OCI-LY1 (cell line): Measurements from ENCODE around the gene EMP3.
A peak's percentile ranks its signal among the peaks of the same experiment; 100 is the strongest.

Source experiments
- H2AFZ ChIP-seq: fragments of 200-600 bp; sonication (generic), shearing (Covaris generic); 2 replicates; pipeline ENCODE4 v1.6.0; 2014; ENCODE audit warnings: antibody characterized with exemption, mild to moderate bottlenecking, low read length
- H3F3A ChIP-seq: fragments of 200-600 bp; sonication (generic), shearing (Covaris generic); 2 replicates; pipeline ENCODE4 v1.6.0; 2014; ENCODE audit warnings: mild to moderate bottlenecking, antibody characterized with exemption, low read length, moderate library complexity; ENCODE audit not compliant: insufficient read depth
- H3K27ac ChIP-seq: fragments of 200-600 bp; sonication (generic); 2 replicates; pipeline ENCODE4 v1.5.1; 2014; ENCODE audit warnings: low read length, mixed run types, mild to moderate bottlenecking, low read depth; ENCODE audit not compliant: poor library complexity, severe bottlenecking
- H3K27me3 ChIP-seq: fragments of 200-600 bp; sonication (generic); 2 replicates; pipeline ENCODE4 v1.6.0; 2014; ENCODE audit warnings: antibody characterized with exemption, mild to moderate bottlenecking, low read length, moderate library complexity; ENCODE audit not compliant: insufficient read depth
- H3K36me3 ChIP-seq: fragments of 200-600 bp; sonication (generic); 2 replicates; pipeline ENCODE4 v1.6.1; 2014; ENCODE audit warnings: mild to moderate bottlenecking, antibody characterized with exemption, low read length, moderate library complexity, mixed read lengths; ENCODE audit not compliant: insufficient read depth
- H3K4me1 ChIP-seq: fragments of 200-600 bp; sonication (generic); 2 replicates; pipeline ENCODE4 v1.5.1; 2014; ENCODE audit warnings: mild to moderate bottlenecking, low read length, moderate library complexity; ENCODE audit not compliant: insufficient read depth, severe bottlenecking
- H3K4me2 ChIP-seq: fragments of 200-600 bp; sonication (generic), shearing (Covaris generic); 2 replicates; pipeline ENCODE4 v1.6.1; 2014; ENCODE audit warnings: low read length
- H3K4me3 ChIP-seq: fragments of 200-600 bp; sonication (generic); 2 replicates; pipeline ENCODE4 v1.5.1; 2014; ENCODE audit warnings: low read length, low read depth, mild to moderate bottlenecking, mixed read lengths; ENCODE audit not compliant: poor library complexity, severe bottlenecking
- H3K79me2 ChIP-seq: fragments of 200-600 bp; shearing (Covaris generic); 2 replicates; pipeline ENCODE4 v1.6.1; 2016; ENCODE audit warnings: mixed run types, low read length, mixed read lengths; ENCODE audit not compliant: insufficient read depth
- H3K9ac ChIP-seq: fragments of 200-600 bp; sonication (generic), shearing (Covaris generic); 2 replicates; pipeline ENCODE4 v1.6.1; 2014; ENCODE audit warnings: mild to moderate bottlenecking, low read length, mixed read lengths
- H3K9me2 ChIP-seq: fragments of 200-600 bp; sonication (generic), shearing (Covaris generic); 2 replicates; pipeline ENCODE4 v1.6.1; 2014; ENCODE audit warnings: low read depth, mild to moderate bottlenecking, low read length, mixed read lengths
- H3K9me3 ChIP-seq: fragments of 200-600 bp; shearing (Covaris generic); 2 replicates; pipeline ENCODE4 v1.6.1; 2014; ENCODE audit warnings: low read length, mixed read lengths
- H4K20me1 ChIP-seq: fragments of 200-600 bp; sonication (generic), shearing (Covaris generic); 2 replicates; pipeline ENCODE4 v1.6.0; 2016; ENCODE audit warnings: mild to moderate bottlenecking, low read length; ENCODE audit not compliant: insufficient read depth
- EZH2 ChIP-seq: fragments of 200-600 bp; sonication (generic), shearing (Covaris generic); IDR thresholded peaks from 2 replicates; pipeline ENCODE4 v1.8.0; 2017; ENCODE audit warnings: borderline replicate concordance, mixed run types, mild to moderate bottlenecking, antibody characterized with exemption, low read length, moderate library complexity, mixed read lengths
- TF ChIP-seq, protein P1 (sequence below): fragments of 200-600 bp; sonication (generic), shearing (Covaris generic); IDR thresholded peaks from 2 replicates; pipeline ENCODE4 v1.5.1; 2017; ENCODE audit warnings: mild to moderate bottlenecking, antibody characterized with exemption, low read length, moderate library complexity, mixed read lengths

The EMP3 gene

GRCh38 chr19:48362716-48363499, 37.6 kb downstream of the EMP3 start:
- Histone ChIP-seq H2AFZ (no peak overlapping the region), H3K36me3 (no peaks in the 10 kb centered on the region), H4K20me1 (no peaks in the 10 kb centered on the region), H3K4me2 (peak overlapping the region; percentile 71), H3K27ac (peak overlapping the region; percentile 74), H3F3A (no peaks in the 10 kb centered on the region), H3K9ac (peak overlapping the region; percentile 83), H3K9me2 (no peaks in the 10 kb centered on the region), H3K4me1 (peaks cover 16% of the 10 kb centered on the region), H3K79me2 (no peaks in the 10 kb centered on the region), H3K27me3 (no peaks in the 10 kb centered on the region), H3K4me3 (peak overlapping the region; percentile 71), H3K9me3 (no peaks in the 10 kb centered on the region)
- no peak for TF ChIP-seq EZH2
- TF ChIP-seq, protein P1, sequence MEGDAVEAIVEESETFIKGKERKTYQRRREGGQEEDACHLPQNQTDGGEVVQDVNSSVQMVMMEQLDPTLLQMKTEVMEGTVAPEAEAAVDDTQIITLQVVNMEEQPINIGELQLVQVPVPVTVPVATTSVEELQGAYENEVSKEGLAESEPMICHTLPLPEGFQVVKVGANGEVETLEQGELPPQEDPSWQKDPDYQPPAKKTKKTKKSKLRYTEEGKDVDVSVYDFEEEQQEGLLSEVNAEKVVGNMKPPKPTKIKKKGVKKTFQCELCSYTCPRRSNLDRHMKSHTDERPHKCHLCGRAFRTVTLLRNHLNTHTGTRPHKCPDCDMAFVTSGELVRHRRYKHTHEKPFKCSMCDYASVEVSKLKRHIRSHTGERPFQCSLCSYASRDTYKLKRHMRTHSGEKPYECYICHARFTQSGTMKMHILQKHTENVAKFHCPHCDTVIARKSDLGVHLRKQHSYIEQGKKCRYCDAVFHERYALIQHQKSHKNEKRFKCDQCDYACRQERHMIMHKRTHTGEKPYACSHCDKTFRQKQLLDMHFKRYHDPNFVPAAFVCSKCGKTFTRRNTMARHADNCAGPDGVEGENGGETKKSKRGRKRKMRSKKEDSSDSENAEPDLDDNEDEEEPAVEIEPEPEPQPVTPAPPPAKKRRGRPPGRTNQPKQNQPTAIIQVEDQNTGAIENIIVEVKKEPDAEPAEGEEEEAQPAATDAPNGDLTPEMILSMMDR, result no peak

DNA sequence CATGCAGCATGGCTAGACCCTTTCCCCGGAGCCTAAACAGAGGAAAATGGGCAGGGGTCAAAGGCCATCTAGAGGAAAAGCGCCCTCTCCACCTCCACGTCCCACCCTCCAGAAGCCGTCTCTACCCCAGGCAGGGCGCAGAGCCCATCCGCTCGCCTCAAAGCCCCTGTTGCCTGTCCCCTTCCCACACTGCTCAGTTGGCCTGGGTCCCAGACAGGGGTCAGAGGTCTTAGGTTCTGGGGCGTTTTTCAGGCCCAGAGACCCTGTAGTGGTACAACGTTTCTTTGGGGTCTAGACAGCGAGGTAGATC, 38.1 kb downstream of the EMP3 start:
- peak overlapping the region; percentile 83 for H3K9ac ChIP-seq
- no peak overlapping the region for H2AFZ ChIP-seq
- H3K9me3 ChIP-seq, result no peaks in the 10 kb centered on the region
- H3K36me3 ChIP-seq, result no peaks in the 10 kb centered on the region
- H3K4me1 ChIP-seq, result peaks cover 16% of the 10 kb centered on the region
- H3K27ac ChIP-seq, result peak overlapping the region; percentile 74
- H4K20me1 ChIP-seq, result no peaks in the 10 kb centered on the region
- peak overlapping the region; percentile 71 for H3K4me2 ChIP-seq
- no peaks in the 10 kb centered on the region for H3F3A ChIP-seq
- no peak for TF ChIP-seq EZH2
- TF ChIP-seq, protein P1, result no peak
- H3K27me3 ChIP-seq, result no peaks in the 10 kb centered on the region
- no peaks in the 10 kb centered on the region for H3K79me2 ChIP-seq
- peak overlapping the region; percentile 71 for H3K4me3 ChIP-seq
- H3K9me2 ChIP-seq, result no peaks in the 10 kb centered on the region

DNA sequence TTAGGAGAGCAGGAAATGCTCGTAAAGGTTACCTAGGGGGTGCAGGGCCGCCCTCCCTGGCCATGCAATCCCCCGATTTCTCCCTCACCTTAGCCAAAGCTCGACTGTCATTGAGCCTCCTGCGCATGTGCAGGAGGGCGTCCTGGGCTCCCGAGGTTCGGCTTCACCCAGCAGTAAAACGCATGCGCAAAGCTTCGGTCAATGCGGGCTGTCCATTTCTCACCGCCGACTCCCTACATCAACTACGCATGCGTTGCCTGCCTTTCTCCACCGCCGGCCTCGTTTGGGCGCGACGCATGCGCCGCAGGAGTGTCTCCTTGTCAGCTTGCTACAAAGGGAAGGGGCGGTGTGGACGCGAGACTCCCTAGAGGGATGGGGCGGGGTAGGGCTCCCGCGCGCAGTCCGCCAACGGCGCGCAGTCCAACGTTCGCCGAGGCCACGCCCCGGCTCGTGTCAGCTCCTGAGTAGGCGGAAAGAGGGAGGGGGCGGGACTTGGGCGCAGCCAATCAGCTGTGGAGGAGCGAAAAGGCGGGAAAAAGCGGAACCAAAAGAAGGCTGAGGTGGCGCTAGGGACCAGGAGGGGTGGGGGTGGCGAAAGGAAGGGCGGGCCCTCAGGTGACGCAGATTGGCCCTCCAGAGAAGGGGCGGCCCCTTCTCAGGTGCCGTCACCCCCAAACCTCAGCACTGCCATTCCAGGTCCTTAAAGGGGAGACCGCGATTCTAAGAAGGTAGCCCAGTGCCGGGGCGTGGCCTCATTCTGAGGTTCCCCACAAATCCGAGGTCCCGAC, 38.7 kb downstream of the EMP3 start, which contains the start of the genes SYNGR4 and TMEM143:
Gene SYNGR4, plus strand, starts transcription at position 558 of the 788 bp plus-strand sequence. CDS start 1,476 bp downstream, outside the sequence.
Gene TMEM143, minus strand, starts transcription at position 131 of the 788 bp plus-strand sequence. Its CDS starts 20 bp downstream, at position 111.
- Histone ChIP-seq H3F3A (no peaks in the 10 kb centered on the region), H3K9me2 (no peaks in the 10 kb centered on the region), H2AFZ (no peak within 1 kb of the TSS), H3K4me3 (peak within 1 kb of the TSS; percentile 71), H4K20me1 (no peaks in the 10 kb centered on the region), H3K9ac (peak within 1 kb of the TSS; percentile 84), H3K36me3 (no peaks in the 10 kb centered on the region), H3K79me2 (no peaks in the 10 kb centered on the region), H3K9me3 (no peaks in the 10 kb centered on the region), H3K4me2 (peak within 1 kb of the TSS; percentile 98), H3K27ac (peak within 1 kb of the TSS; percentile 78), H3K27me3 (no peaks in the 10 kb centered on the region; the same call in 1 of the 2 replicates), H3K4me1 (peaks cover 16% of the 10 kb centered on the region)
- TF ChIP-seq, protein P1, result no peak
- TF ChIP-seq EZH2, result no peak
